Nephron (organoid): ENCODE results near the gene TRAF7.

Source experiments
- H3K27ac Mint-ChIP-seq, 3 experiments: 2 replicates each; pipeline ENCODE4 v1.8.0; 2020; ENCODE audit warnings: mixed read lengths in 3 of 3, mild to moderate bottlenecking in 2 of 3, moderate library complexity in 1 of 3
- H3K27me3 Mint-ChIP-seq: 2 replicates; pipeline ENCODE4 v1.8.0; 2021; ENCODE audit warnings: low read depth, mild to moderate bottlenecking, moderate library complexity, mixed read lengths
- H3K36me3 Mint-ChIP-seq: 2 replicates; pipeline ENCODE4 v1.8.0; 2020; ENCODE audit warnings: low read depth, mixed read lengths
- H3K4me1 Mint-ChIP-seq: 2 replicates; pipeline ENCODE4 v1.8.0; 2020; ENCODE audit warnings: mixed read lengths
- H3K4me3 Mint-ChIP-seq, 3 experiments: 2 replicates each; pipeline ENCODE4 v1.8.0; 2020; ENCODE audit warnings: mild to moderate bottlenecking in 3 of 3, mixed read lengths in 3 of 3, moderate library complexity in 2 of 3
- H3K9me3 Mint-ChIP-seq: 2 replicates; pipeline ENCODE4 v1.8.0; 2020; ENCODE audit warnings: mixed read lengths
- TF ChIP-seq, protein P1 (sequence below), 3 experiments: fragments of 200-600 bp; sonication (generic); IDR thresholded peaks; one replicate each; pipeline ENCODE4 v1.5.0; 2021; ENCODE audit warnings: antibody characterized with exemption in 3 of 3; ENCODE audit not compliant: unreplicated experiment in 3 of 3

Gene TRAF7

DNA sequence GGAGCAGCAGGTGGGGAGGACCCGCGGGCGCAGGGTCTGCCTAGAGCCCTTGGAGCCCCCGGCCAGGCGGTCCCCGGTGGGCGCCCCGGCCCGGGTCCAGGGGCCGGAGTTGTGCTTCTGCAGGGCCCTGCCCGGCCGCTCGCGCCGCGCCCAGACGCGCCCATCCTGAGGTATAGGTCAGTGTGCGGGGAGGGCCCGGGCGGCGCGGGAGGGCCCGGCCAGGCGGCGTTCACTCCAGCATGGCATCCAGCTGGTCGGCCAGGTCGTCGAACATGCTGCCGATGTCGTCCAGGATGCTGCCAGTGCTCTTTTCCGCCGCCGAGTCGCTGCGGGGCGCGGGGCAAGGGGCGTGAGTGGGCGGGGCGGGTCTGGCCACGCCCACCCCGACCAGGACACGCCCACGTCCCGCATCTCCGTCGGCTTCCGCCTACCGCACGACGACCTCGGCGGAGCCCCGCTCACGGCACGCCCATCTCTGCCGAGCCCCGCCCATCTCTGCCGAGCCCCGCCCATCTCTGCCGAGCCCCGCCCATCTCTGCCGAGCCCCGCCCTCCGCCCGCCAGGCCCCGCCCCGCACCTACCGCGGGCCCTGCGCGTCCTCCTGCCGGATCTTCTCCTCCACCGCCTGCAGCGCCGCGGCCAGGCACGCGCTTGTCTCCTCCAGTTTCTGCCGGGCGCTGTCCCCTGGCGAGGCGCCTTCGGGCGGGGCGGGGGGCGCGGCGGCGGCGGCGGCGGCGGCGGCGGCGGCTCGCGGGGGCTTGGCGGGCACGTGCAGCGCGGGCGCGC is 22.9 kb downstream of the TRAF7 start:
- H3K9me3 Mint-ChIP-seq = no peaks in the 10 kb centered on the region
- no peak overlapping the region for H3K4me3 Mint-ChIP-seq
- no peaks in the 10 kb centered on the region for H3K27me3 Mint-ChIP-seq
- H3K4me1 Mint-ChIP-seq = no peaks in the 10 kb centered on the region
- peaks cover 8% of the 10 kb centered on the region for H3K36me3 Mint-ChIP-seq
- H3K27ac Mint-ChIP-seq = no peak overlapping the region
- TF ChIP-seq, protein P1, sequence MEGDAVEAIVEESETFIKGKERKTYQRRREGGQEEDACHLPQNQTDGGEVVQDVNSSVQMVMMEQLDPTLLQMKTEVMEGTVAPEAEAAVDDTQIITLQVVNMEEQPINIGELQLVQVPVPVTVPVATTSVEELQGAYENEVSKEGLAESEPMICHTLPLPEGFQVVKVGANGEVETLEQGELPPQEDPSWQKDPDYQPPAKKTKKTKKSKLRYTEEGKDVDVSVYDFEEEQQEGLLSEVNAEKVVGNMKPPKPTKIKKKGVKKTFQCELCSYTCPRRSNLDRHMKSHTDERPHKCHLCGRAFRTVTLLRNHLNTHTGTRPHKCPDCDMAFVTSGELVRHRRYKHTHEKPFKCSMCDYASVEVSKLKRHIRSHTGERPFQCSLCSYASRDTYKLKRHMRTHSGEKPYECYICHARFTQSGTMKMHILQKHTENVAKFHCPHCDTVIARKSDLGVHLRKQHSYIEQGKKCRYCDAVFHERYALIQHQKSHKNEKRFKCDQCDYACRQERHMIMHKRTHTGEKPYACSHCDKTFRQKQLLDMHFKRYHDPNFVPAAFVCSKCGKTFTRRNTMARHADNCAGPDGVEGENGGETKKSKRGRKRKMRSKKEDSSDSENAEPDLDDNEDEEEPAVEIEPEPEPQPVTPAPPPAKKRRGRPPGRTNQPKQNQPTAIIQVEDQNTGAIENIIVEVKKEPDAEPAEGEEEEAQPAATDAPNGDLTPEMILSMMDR (IDR thresholded peaks at IDR 0.05; ENCODE audit: unreplicated experiment in 3 of 3) = no peak

DNA sequence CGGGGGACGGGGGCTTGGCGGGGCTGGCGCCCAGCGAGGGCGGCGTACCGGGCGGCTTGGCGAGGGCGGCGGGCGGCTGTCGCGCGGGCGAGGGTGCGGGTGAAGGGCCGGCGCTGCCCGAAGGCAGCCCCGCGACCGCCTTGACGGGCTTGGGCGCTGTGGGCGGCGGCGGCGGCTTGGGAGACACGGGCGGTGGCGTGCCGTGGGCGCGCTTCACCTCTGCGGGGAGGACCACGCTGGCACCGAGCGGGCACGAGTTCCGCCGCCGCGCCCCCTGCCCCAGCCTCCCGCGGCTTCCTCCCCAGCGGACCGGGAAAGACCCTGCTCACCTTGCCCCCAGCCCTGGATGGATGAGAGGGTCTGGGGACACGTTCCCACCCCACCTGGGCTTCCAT is 23.5 kb downstream of the TRAF7 start:
- H3K27ac Mint-ChIP-seq = no peak overlapping the region
- H3K4me3 Mint-ChIP-seq = no peak overlapping the region
- TF ChIP-seq, protein P1 (IDR thresholded peaks at IDR 0.05; ENCODE audit: unreplicated experiment in 3 of 3) = no peak
- H3K27me3 Mint-ChIP-seq = no peaks in the 10 kb centered on the region
- no peaks in the 10 kb centered on the region for H3K9me3 Mint-ChIP-seq
- no peaks in the 10 kb centered on the region for H3K4me1 Mint-ChIP-seq
- H3K36me3 Mint-ChIP-seq = peaks cover 6% of the 10 kb centered on the region

DNA sequence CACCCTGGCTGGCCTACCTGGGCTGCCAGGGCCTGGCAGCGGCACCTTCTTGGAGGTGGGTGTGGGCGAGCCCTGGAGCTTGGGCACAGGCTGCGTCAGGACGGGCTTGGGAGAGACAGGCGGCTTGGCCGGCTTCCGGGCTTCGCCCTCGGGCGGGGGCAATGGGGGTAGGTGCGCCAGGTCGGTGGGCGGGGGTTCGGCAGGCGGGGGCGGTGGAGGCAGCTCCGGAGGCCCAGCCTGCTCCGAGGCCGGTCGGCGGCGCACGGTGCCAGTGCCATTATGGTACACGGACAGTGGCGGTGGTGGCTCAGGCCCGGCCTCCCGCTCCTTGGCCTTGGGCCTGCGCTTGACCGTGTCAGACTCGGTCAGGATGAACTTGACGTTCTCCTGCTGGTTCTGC is 24.0 kb downstream of the TRAF7 start:
- no peak overlapping the region for H3K27ac Mint-ChIP-seq
- no peaks in the 10 kb centered on the region for H3K9me3 Mint-ChIP-seq
- H3K4me1 Mint-ChIP-seq = no peaks in the 10 kb centered on the region
- TF ChIP-seq, protein P1 (IDR thresholded peaks at IDR 0.05; ENCODE audit: unreplicated experiment in 3 of 3) = no peak
- H3K27me3 Mint-ChIP-seq = no peaks in the 10 kb centered on the region
- no peak overlapping the region for H3K4me3 Mint-ChIP-seq
- H3K36me3 Mint-ChIP-seq = peaks cover 4% of the 10 kb centered on the region

GRCh38 chr16:2180461-2180860 is 24.9 kb downstream of the TRAF7 start:
- peaks cover 4% of the 10 kb centered on the region for H3K36me3 Mint-ChIP-seq
- H3K27me3 Mint-ChIP-seq = no peaks in the 10 kb centered on the region
- no peaks in the 10 kb centered on the region for H3K9me3 Mint-ChIP-seq
- no peak overlapping the region for H3K4me3 Mint-ChIP-seq
- no peaks in the 10 kb centered on the region for H3K4me1 Mint-ChIP-seq
- TF ChIP-seq, protein P1 (IDR thresholded peaks at IDR 0.05; ENCODE audit: unreplicated experiment in 3 of 3) = no peak
- no peak overlapping the region for H3K27ac Mint-ChIP-seq

- no peaks in the 10 kb centered on the region for H3K27me3 Mint-ChIP-seq
- TF ChIP-seq, protein P1 (IDR thresholded peaks at IDR 0.05; ENCODE audit: unreplicated experiment in 3 of 3) = no peak
- H3K36me3 Mint-ChIP-seq = no peaks in the 10 kb centered on the region
- no peaks in the 10 kb centered on the region for H3K9me3 Mint-ChIP-seq
- no peak overlapping the region for H3K27ac Mint-ChIP-seq
- H3K4me3 Mint-ChIP-seq = no peak overlapping the region
- no peaks in the 10 kb centered on the region for H3K4me1 Mint-ChIP-seq
Measured at GRCh38 chr16:2180962-2181923, 25.7 kb downstream of the TRAF7 start.
